Colonic mucosa (tissue), 4 donors: ENCODE results near the gene CDH5. TPM values are rescaled to one million over a fixed set of nuclear protein-coding genes. Genes with fewer than 3 reads are reported as not detected.

Source experiments
- DNase-seq: peaks from one replicate; pipeline ENCODE4 v3.0.0-alpha.2; 2020
- H3K27ac ChIP-seq: fragments of 200-600 bp; one replicate; pipeline ENCODE4 v1.8.0; 2021
- H3K27me3 ChIP-seq: fragments of 200-600 bp; one replicate; pipeline ENCODE4 v1.8.0; 2021
- H3K36me3 ChIP-seq: fragments of 200-600 bp; one replicate; pipeline ENCODE4 v1.8.0; 2021
- H3K4me1 ChIP-seq: fragments of 200-600 bp; one replicate; pipeline ENCODE4 v1.8.0; 2021; ENCODE audit warnings: mild to moderate bottlenecking
- H3K4me3 ChIP-seq: fragments of 200-600 bp; one replicate; pipeline ENCODE4 v1.8.0; 2021
- H3K9ac ChIP-seq, 2 donors: one replicate each; pipeline ENCODE4 v1.7.0; 2013; ENCODE audit warnings: control low read depth in 2 of 2, low read depth in 2 of 2, low read length in 2 of 2
- H3K9me3 ChIP-seq: fragments of 200-600 bp; one replicate; pipeline ENCODE4 v1.8.0; 2021
- intact Hi-C: fragments of 100-400 bp; cut with DNase I; formaldehyde crosslinking; loops from one replicate; pipeline ENCODE4 v1.14.1; 2022
- total RNA-seq, 2 donors: library from RNA; stranded (reverse); fragmentation: NEBNext Ultra II Directional in 1 of 2; extraction: Animal tissue kit (Norgen Biotek cat#: 25700) in 1 of 2; gene quantifications; one replicate each; pipeline ENCODE4 v1.2.1, GENCODE V29; 2021
- TF ChIP-seq, protein P1 (sequence below): fragments of 200-600 bp; IDR thresholded peaks from one replicate; pipeline ENCODE4 v1.8.0; 2022; ENCODE audit warnings: antibody characterized with exemption, mild to moderate bottlenecking
- donor health status: healthy.
- donor health status: DM: no; HTN: no; CAD: no.
- donor health status: DM: no; HTN: no; CAD: no.

Gene CDH5
- total RNA-seq, 2 donors from 2014 or later: 4.4 to 15.2 TPM

GRCh38 chr16:66387817-66388332 lies 21.4 kb downstream of the CDH5 start:
- no peak for DNase-seq
- H3K9ac ChIP-seq: no peak overlapping the region
- intact Hi-C loops: no loop called here
- H3K9me3 ChIP-seq: no peaks in the 10 kb centered on the region
- H3K27ac ChIP-seq: no peak overlapping the region
- TF ChIP-seq, protein P1, sequence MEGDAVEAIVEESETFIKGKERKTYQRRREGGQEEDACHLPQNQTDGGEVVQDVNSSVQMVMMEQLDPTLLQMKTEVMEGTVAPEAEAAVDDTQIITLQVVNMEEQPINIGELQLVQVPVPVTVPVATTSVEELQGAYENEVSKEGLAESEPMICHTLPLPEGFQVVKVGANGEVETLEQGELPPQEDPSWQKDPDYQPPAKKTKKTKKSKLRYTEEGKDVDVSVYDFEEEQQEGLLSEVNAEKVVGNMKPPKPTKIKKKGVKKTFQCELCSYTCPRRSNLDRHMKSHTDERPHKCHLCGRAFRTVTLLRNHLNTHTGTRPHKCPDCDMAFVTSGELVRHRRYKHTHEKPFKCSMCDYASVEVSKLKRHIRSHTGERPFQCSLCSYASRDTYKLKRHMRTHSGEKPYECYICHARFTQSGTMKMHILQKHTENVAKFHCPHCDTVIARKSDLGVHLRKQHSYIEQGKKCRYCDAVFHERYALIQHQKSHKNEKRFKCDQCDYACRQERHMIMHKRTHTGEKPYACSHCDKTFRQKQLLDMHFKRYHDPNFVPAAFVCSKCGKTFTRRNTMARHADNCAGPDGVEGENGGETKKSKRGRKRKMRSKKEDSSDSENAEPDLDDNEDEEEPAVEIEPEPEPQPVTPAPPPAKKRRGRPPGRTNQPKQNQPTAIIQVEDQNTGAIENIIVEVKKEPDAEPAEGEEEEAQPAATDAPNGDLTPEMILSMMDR: no peak
- H3K4me1 ChIP-seq: no peaks in the 10 kb centered on the region
- H3K27me3 ChIP-seq: no peaks in the 10 kb centered on the region
- no peak overlapping the region for H3K4me3 ChIP-seq
- no peaks in the 10 kb centered on the region for H3K36me3 ChIP-seq

DNA sequence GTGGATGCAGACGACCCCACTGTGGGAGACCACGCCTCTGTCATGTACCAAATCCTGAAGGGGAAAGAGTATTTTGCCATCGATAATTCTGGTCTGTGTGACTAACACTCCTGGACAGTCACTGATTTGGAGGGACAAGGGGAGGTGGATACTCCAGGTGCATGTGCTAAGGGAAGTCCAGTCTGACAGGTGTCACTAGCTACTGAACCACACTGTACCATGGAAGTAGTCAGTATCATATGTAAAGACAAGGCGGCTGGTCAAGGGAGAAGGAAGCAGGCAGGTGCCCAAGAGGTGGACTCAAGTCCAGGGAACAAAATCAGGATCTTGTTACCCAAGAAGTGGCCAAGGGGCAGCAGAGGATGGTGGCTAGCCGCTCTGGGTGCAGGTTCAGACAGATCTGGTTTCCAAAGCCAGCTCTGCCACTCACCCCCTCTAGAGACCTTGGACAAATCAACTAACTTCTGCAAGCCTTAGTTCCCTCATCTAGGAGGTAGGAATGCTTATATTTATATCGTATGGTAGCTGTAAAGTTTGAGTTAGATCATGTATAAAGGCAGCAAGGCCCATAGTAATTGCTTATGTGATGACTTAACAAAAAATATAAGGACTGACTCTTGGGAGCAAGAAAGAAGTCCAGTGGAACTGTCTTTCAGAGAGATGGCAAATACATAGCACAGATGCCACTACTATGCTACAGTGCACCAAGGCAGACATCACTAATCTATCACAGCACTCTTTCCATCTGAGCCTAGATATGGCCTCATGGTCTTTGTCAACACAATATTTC lies 22.1 kb downstream of the CDH5 start:
- DNase-seq: no peak
- Histone ChIP-seq H3K4me3 (no peak overlapping the region), H3K27ac (no peak overlapping the region)

GRCh38 chr16:66389256-66390176 lies 23.0 kb downstream of the CDH5 start:
- TF ChIP-seq, protein P1: no peak
- intact Hi-C loops: no loop called here
- H3K4me1 ChIP-seq: no peaks in the 10 kb centered on the region
- H3K36me3 ChIP-seq: no peaks in the 10 kb centered on the region
- no peak overlapping the region for H3K27ac ChIP-seq
- no peak overlapping the region for H3K9ac ChIP-seq
- H3K4me3 ChIP-seq: no peak overlapping the region
- no peak for DNase-seq
- no peaks in the 10 kb centered on the region for H3K27me3 ChIP-seq
- no peaks in the 10 kb centered on the region for H3K9me3 ChIP-seq

More for the DNA sequence above, 22.1 kb downstream of the CDH5 start:
- no peak overlapping the region for H3K9ac ChIP-seq
- intact Hi-C loops: no loop called here
- H3K9me3 ChIP-seq: no peaks in the 10 kb centered on the region
- no peaks in the 10 kb centered on the region for H3K27me3 ChIP-seq
- no peaks in the 10 kb centered on the region for H3K4me1 ChIP-seq
- TF ChIP-seq, protein P1: no peak
- H3K36me3 ChIP-seq: no peaks in the 10 kb centered on the region

DNA sequence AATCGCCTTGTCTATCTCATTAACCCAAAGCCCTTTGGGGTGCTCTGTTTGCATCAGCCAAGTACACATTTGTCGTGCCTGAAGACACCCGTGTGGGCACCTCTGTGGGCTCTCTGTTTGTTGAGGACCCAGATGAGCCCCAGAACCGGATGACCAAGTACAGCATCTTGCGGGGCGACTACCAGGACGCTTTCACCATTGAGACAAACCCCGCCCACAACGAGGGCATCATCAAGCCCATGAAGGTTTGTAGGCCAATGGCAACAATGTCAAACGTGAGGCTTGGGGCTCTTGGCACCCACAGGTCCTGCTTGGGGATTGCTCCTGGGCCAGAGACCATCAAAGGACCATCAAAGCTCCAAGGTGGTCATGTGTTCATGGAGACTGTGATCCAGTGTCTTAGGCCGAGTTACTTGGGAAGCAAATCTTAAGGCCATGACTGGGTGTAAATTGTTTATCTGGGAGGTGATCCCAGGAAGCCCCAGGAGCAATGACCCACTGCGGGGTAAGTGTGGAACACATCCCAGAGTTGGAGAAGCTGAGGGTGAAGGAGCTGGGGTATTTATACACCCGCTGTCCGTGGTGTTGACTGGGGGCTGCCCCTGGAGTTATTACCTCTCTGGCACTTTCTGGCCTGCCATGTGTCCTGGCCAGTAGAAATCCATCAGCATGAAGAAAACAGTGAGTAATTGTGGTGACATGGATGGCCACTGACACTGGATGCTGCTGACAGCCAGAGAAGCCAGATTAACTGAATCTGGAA lies 24.0 kb downstream of the CDH5 start:
- Histone ChIP-seq H3K4me1 (no peaks in the 10 kb centered on the region), H3K36me3 (no peaks in the 10 kb centered on the region), H3K27me3 (no peaks in the 10 kb centered on the region), H3K9me3 (no peaks in the 10 kb centered on the region), H3K4me3 (no peak overlapping the region), H3K9ac (no peak overlapping the region), H3K27ac (no peak overlapping the region)
- TF ChIP-seq, protein P1: no peak
- no peak for DNase-seq
- intact Hi-C loops: no loop called here
